H1 (cell line): ENCODE results near the gene OPCML. TPM values are rescaled to one million over a fixed set of nuclear protein-coding genes. Genes with fewer than 3 reads are reported as not detected.

ENCODE experiments used
- CTCF ChIA-PET: fragments of 300-600 bp; sonication (Branson Sonifier 250); formaldehyde crosslinking; loops from one replicate; lab custom pipeline; 2021; ENCODE audit not compliant: partially characterized antibody; lab: Charles Lee
- POLR2A ChIA-PET: fragments of 300-600 bp; sonication (Branson Sonifier 250); formaldehyde crosslinking; loops from one replicate; lab custom pipeline; 2021; ENCODE audit warnings: inconsistent platforms; ENCODE audit not compliant: partially characterized antibody; lab: Charles Lee
- DNase-seq, 2 experiments: peaks; one replicate each; pipeline versions ENCODE4 v3.0.0 to v3.0.0-alpha.2; 2010 to 2022; ENCODE audit warnings: low spot score in 2 of 2, low read depth in 1 of 2, mixed read lengths in 1 of 2
- FAIRE-seq: peaks from 2 replicates; lab custom pipeline; 2011; peaks lifted over from hg19 to GRCh38; lab: Jason Lieb, UNC
- H2AFZ ChIP-seq: 2 replicates; pipeline ENCODE4 v1.8.1; 2012; ENCODE audit warnings: low read length, inconsistent platforms
- H2AK5ac ChIP-seq: 2 replicates; pipeline ENCODE4 v1.6.1; 2013; ENCODE audit warnings: low read depth, low read length
- H2BK120ac ChIP-seq: replicated peaks from 2 replicates; pipeline ENCODE3; 2013; ENCODE audit warnings: low read depth, low read length, inconsistent platforms
- H2BK12ac ChIP-seq: 2 replicates; pipeline ENCODE4 v1.6.1; 2013; ENCODE audit warnings: low read depth, low read length
- H2BK15ac ChIP-seq: 2 replicates; pipeline ENCODE4 v1.6.1; 2013; ENCODE audit warnings: low read length
- H2BK20ac ChIP-seq: 2 replicates; pipeline ENCODE4 v1.6.1; 2013; ENCODE audit warnings: low read length
- H2BK5ac ChIP-seq: 2 replicates; pipeline ENCODE4 v1.6.1; 2013; ENCODE audit warnings: low read depth, low read length
- H3K14ac ChIP-seq: 2 replicates; pipeline ENCODE4 v1.6.1; 2013; ENCODE audit warnings: inconsistent platforms; ENCODE audit not compliant: insufficient read length
- H3K18ac ChIP-seq: 2 replicates; pipeline ENCODE4 v1.6.1; 2013; ENCODE audit warnings: low read length; ENCODE audit errors: extremely low read depth
- H3K23ac ChIP-seq: 2 replicates; pipeline ENCODE4 v1.6.1; 2013; ENCODE audit warnings: inconsistent platforms; ENCODE audit not compliant: insufficient read length
- H3K23me2 ChIP-seq: 2 replicates; pipeline ENCODE4 v1.6.1; 2013; ENCODE audit warnings: low read depth, low read length
- H3K27ac ChIP-seq: 2 replicates; pipeline ENCODE4 v1.6.1; 2011; ENCODE audit warnings: low read depth, low read length, inconsistent platforms
- H3K27me3 ChIP-seq, 4 experiments: replicated peaks in 1 of 4; 1 replicate in 1 of 4; 2 replicates in 3 of 4; pipeline versions ENCODE4 v1.6.1 to v1.8.1; 2011 to 2013; ENCODE audit warnings: low read length in 3 of 4, mild to moderate bottlenecking in 3 of 4, inconsistent platforms in 2 of 4, mixed read lengths in 2 of 4, moderate library complexity in 1 of 4; ENCODE audit not compliant: control insufficient read depth in 3 of 4, insufficient read depth in 3 of 4; ENCODE audit errors: extremely low read depth in 1 of 4
- H3K36me3 ChIP-seq, 4 experiments: 2 replicates each; pipeline versions ENCODE4 v1.6.1 to v1.8.1; 2011 to 2013; ENCODE audit warnings: mild to moderate bottlenecking in 4 of 4, low read length in 3 of 4, moderate library complexity in 2 of 4, control low read depth in 1 of 4, inconsistent platforms in 1 of 4; ENCODE audit not compliant: insufficient read depth in 4 of 4, control insufficient read depth in 2 of 4
- H3K4ac ChIP-seq: replicated peaks from 2 replicates; pipeline ENCODE3; 2013; ENCODE audit warnings: low read length, low read depth, mixed read lengths, inconsistent platforms; ENCODE audit not compliant: insufficient read length
- H3K4me1 ChIP-seq, 4 experiments: replicated peaks in 1 of 4; 1 replicate in 1 of 4; 2 replicates in 3 of 4; pipeline versions ENCODE4 v1.6.1 to v1.8.1; 2011 to 2013; ENCODE audit warnings: low read length in 3 of 4, inconsistent platforms in 2 of 4, mixed read lengths in 1 of 4; ENCODE audit not compliant: insufficient read depth in 4 of 4, control insufficient read depth in 3 of 4
- H3K4me2 ChIP-seq, 2 experiments: 2 replicates each; pipeline versions ENCODE4 v1.6.1 to v1.8.1; 2011 to 2013; ENCODE audit warnings: low read depth in 2 of 2, low read length in 2 of 2, control low read depth in 1 of 2, inconsistent platforms in 1 of 2, mild to moderate bottlenecking in 1 of 2; ENCODE audit not compliant: insufficient read depth in 1 of 2
- H3K4me3 ChIP-seq, 4 experiments: fragments of 200-600, 300-600 bp in 1 of 4; sonication (generic), shearing (Covaris generic), sonication (Bioruptor Twin) in 1 of 4; 2 replicates each; pipeline versions ENCODE4 v1.5.1 to v1.8.1; 2011 to 2016; ENCODE audit warnings: low read length in 4 of 4, low read depth in 3 of 4, control low read depth in 2 of 4, inconsistent platforms in 2 of 4, mild to moderate bottlenecking in 2 of 4, mixed read lengths in 1 of 4, moderate library complexity in 1 of 4; ENCODE audit not compliant: insufficient read depth in 2 of 4; ENCODE audit errors: extremely low read depth in 1 of 4
- H3K56ac ChIP-seq: replicated peaks from 2 replicates; pipeline ENCODE3; 2013; ENCODE audit warnings: low read depth, mild to moderate bottlenecking, mixed read lengths, low read length, inconsistent platforms; ENCODE audit not compliant: insufficient read length
- H3K79me1 ChIP-seq: 2 replicates; pipeline ENCODE4 v1.6.1; 2013; ENCODE audit warnings: low read depth, low read length, control low read depth
- H3K79me2 ChIP-seq, 2 experiments: 2 replicates each; pipeline versions ENCODE4 v1.6.1 to v1.8.1; 2012 to 2013; ENCODE audit warnings: low read length in 2 of 2, mild to moderate bottlenecking in 2 of 2, inconsistent platforms in 1 of 2; ENCODE audit not compliant: insufficient read depth in 2 of 2, control insufficient read depth in 1 of 2
- H3K9ac ChIP-seq, 4 experiments: replicated peaks in 1 of 4; 1 replicate in 1 of 4; 2 replicates in 3 of 4; pipeline versions ENCODE4 v1.6.1 to v1.8.1; 2011 to 2013; ENCODE audit warnings: low read depth in 3 of 4, low read length in 3 of 4, control low read depth in 2 of 4, mild to moderate bottlenecking in 2 of 4, moderate library complexity in 2 of 4, inconsistent platforms in 1 of 4; ENCODE audit errors: extremely low read depth in 1 of 4
- H3K9me3 ChIP-seq, 2 experiments: 2 replicates each; pipeline versions ENCODE4 v1.6.1 to v1.8.1; 2012 to 2013; ENCODE audit warnings: mild to moderate bottlenecking in 2 of 2, moderate library complexity in 2 of 2, control low read depth in 1 of 2, inconsistent platforms in 1 of 2, low read depth in 1 of 2, low read length in 1 of 2, mixed read lengths in 1 of 2; ENCODE audit not compliant: insufficient read depth in 2 of 2
- H4K20me1 ChIP-seq, 2 experiments: replicated peaks in 1 of 2; 2 replicates each; pipeline versions ENCODE3 to v1.8.1; 2011 to 2013; ENCODE audit warnings: inconsistent platforms in 2 of 2, low read length in 2 of 2, mild to moderate bottlenecking in 1 of 2; ENCODE audit not compliant: insufficient read depth in 2 of 2, control insufficient read depth in 1 of 2
- H4K5ac ChIP-seq: 2 replicates; pipeline ENCODE4 v1.6.1; 2013; ENCODE audit warnings: low read length, low read depth, mixed read lengths, inconsistent platforms; ENCODE audit not compliant: insufficient read length
- H4K8ac ChIP-seq: 2 replicates; pipeline ENCODE4 v1.8.0; 2013; ENCODE audit warnings: mild to moderate bottlenecking, moderate library complexity, low read length, inconsistent platforms; ENCODE audit not compliant: insufficient read depth; ENCODE audit errors: extremely low read depth
- H4K91ac ChIP-seq: replicated peaks from 2 replicates; pipeline ENCODE3; 2013; ENCODE audit warnings: low read length, mixed read lengths, inconsistent platforms; ENCODE audit not compliant: insufficient read length
- BACH1 ChIP-seq: IDR thresholded peaks from 2 replicates; pipeline ENCODE4 v1.6.1; 2012; ENCODE audit warnings: low read length, improper control_type of control experiment
- BRCA1 ChIP-seq: IDR thresholded peaks from 2 replicates; pipeline ENCODE4 v1.6.1; 2012; ENCODE audit warnings: low read depth, low read length, improper control_type of control experiment
- CHD2 ChIP-seq: IDR thresholded peaks from 2 replicates; pipeline ENCODE4 v1.6.1; 2012; ENCODE audit warnings: low read length, improper control_type of control experiment
- GABPA ChIP-seq: IDR thresholded peaks from 2 replicates; pipeline ENCODE4 v1.6.1; 2011; ENCODE audit warnings: mild to moderate bottlenecking, low read length, moderate library complexity, borderline replicate concordance; ENCODE audit not compliant: insufficient read depth
- JUN ChIP-seq: IDR thresholded peaks from 2 replicates; pipeline ENCODE4 v1.6.1; 2011; ENCODE audit warnings: low read depth, mild to moderate bottlenecking, improper control_type of control experiment, low read length
- KDM5A ChIP-seq: fragments of 200-600 bp; IDR thresholded peaks from 2 replicates; pipeline ENCODE4 v1.7.1; 2012; ENCODE audit warnings: mild to moderate bottlenecking, low read length, inconsistent platforms, mixed read lengths
- PHF8 ChIP-seq: fragments of 200-600 bp; sonication (generic); conservative IDR thresholded peaks from 2 replicates; pipeline ENCODE4 v1.7.1; 2012; ENCODE audit warnings: low read depth, mild to moderate bottlenecking, inconsistent platforms, low read length, moderate library complexity
- POLR2AphosphoS5 ChIP-seq: IDR thresholded peaks from 2 replicates; pipeline ENCODE4 v1.6.1; 2011; ENCODE audit warnings: low read depth, low read length
- POU5F1 ChIP-seq: IDR thresholded peaks from 2 replicates; pipeline ENCODE4 v1.6.1; 2011; ENCODE audit warnings: low read depth, mild to moderate bottlenecking, low read length, moderate library complexity
- SIN3A ChIP-seq, 2 experiments: IDR thresholded peaks in 1 of 2; conservative IDR thresholded peaks in 1 of 2; 2 replicates each; pipeline ENCODE4 v1.6.1; 2011 to 2012; ENCODE audit warnings: low read length in 2 of 2, improper control_type of control experiment in 1 of 2, low read depth in 1 of 2, mild to moderate bottlenecking in 1 of 2
- SP1 ChIP-seq: IDR thresholded peaks from 2 replicates; pipeline ENCODE4 v1.6.1; 2011; ENCODE audit warnings: low read depth, low read length
- TBP ChIP-seq: IDR thresholded peaks from 2 replicates; pipeline ENCODE4 v1.6.1; 2011; ENCODE audit warnings: low read depth, low read length, improper control_type of control experiment
- TCF12 ChIP-seq: IDR thresholded peaks from 2 replicates; pipeline ENCODE4 v1.6.1; 2011; ENCODE audit warnings: low read depth, mild to moderate bottlenecking, low read length
- WGBS, 2 experiments: shearing (Covaris generic) in 1 of 2; methylation state at CpG; one replicate each; pipeline versions ENCODE4 v1.1.6 to v1.1.7; 2013 to 2015; ENCODE audit warnings: low lambda C conversion rate in 2 of 2, mixed read lengths in 2 of 2, inconsistent platforms in 1 of 2, low coverage in 1 of 2, missing lambda C conversion rate in 1 of 2; ENCODE audit not compliant: insufficient replicate concordance in 2 of 2, insufficient coverage in 1 of 2, insufficient read length in 1 of 2; ENCODE audit errors: extremely low coverage in 1 of 2, missing lambda C conversion rate in 1 of 2; 5-methylcytosine and 5-hydroxymethylcytosine counted together
- polyA plus RNA-seq, 7 experiments: library from polyadenylated mRNA; depleted of rRNA in 3 of 7; stranded (reverse) in 5 of 7; unstranded in 2 of 7; fragments of >200 nt in 5 of 7; fragments of 200-250 nt in 2 of 7; gene quantifications; 1 replicate in 5 of 7; 2 replicates in 1 of 7; 4 replicates in 1 of 7; pipeline versions ENCODE4 v1.2.1 to v1.2.3, GENCODE V29; 2011 to 2013; ENCODE audit warnings: missing spikeins in 2 of 7, mixed read lengths in 2 of 7
- total RNA-seq: library from RNA; stranded (reverse); fragmentation: NEBNext Ultra II Directional; extraction: Animal tissue kit (Norgen Biotek cat#: 25700); gene quantifications from 2 replicates; pipeline ENCODE4 v1.2.1, GENCODE V29; 2021
- TF ChIP-seq, protein P1 (sequence below): IDR thresholded peaks from 2 replicates; pipeline ENCODE4 v1.6.1; 2012; ENCODE audit warnings: inconsistent platforms

The OPCML gene
- total and polyA plus RNA-seq, 2 of the 8 experiments (the other 6 are each of a cell fraction or from before 2014, with no cell fraction given) = 2.3 to 3.1 TPM

DNA sequence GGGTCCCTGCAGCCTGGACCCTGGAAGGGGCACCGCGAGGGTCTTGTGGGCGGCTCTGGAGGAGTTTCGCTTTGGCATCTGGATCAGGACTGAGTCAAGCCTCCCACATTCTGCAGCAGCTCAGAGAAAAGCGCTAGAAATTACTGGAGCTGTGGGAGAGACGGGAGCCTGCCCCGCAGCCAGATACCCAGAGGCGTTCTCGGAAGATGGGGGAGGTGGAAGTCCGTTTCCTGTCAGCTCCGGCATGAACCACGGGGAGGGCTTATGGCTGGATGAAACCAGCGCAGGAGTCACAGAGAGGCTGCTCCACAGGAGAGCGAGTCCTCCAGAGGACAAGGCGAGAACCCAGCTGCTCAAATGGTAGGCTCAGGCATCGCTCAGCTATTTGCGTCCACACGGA lies 379.3 kb downstream of the OPCML start:
- 97% methylated on average over 16 of the region's 18 CpGs; no CpG with 5 or more reads in 1 of the 2 experiments for WGBS, 2 experiments
- CTCF ChIA-PET = interaction anchor here (0.7 to 6.8 kb wide), 6 partner anchors 11 to 71 kb away, joined by 3 to 102 read pairs (median 7); no protein-coding TSS in a partner anchor
- DNase-seq = no peak
- no peak for TF ChIP-seq SIN3A (conservative IDR thresholded peaks at IDR 0.05 in 1 of 2, IDR thresholded peaks at IDR 0.05 in 1 of 2; ENCODE audit: low read depth in 1 of 2, low read length in 2 of 2)
- no peak for TF ChIP-seq TCF12
- no peak for TF ChIP-seq BACH1
- no peak for TF ChIP-seq BRCA1
- no peak for TF ChIP-seq POU5F1
- TF ChIP-seq TBP = no peak
- no peak for TF ChIP-seq SP1
- TF ChIP-seq KDM5A = no peak
- TF ChIP-seq CHD2 = no peak
- no peak for TF ChIP-seq JUN
- no peak for TF ChIP-seq POLR2AphosphoS5
- TF ChIP-seq PHF8 = no peak
- TF ChIP-seq, protein P1, sequence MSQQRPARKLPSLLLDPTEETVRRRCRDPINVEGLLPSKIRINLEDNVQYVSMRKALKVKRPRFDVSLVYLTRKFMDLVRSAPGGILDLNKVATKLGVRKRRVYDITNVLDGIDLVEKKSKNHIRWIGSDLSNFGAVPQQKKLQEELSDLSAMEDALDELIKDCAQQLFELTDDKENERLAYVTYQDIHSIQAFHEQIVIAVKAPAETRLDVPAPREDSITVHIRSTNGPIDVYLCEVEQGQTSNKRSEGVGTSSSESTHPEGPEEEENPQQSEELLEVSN = no peak
- no peak for TF ChIP-seq GABPA

More for the DNA sequence above, 379.3 kb downstream of the OPCML start:
- Histone ChIP-seq H3K4me1 (peaks cover 0 to 4% (median 2%) of the 10 kb centered on the region in 4 experiments; a peak in 3 of 7 replicates), H3K79me2 (no peaks in the 10 kb centered on the region), H2BK12ac (0 out of 2 replicates have a peak overlapping the region, but pooled peaks have one; percentile 35), H3K56ac (no peak overlapping the region), H3K18ac (0 out of 2 replicates have a peak overlapping the region, but pooled peaks have one; percentile 27), H2AK5ac (no peak overlapping the region), H2BK120ac (no peak overlapping the region), H2BK15ac (no peak overlapping the region), H3K23ac (no peak overlapping the region), H4K91ac (no peak overlapping the region), H4K5ac (no peak overlapping the region), H2AFZ (no peak overlapping the region), H3K14ac (no peak overlapping the region), H3K27me3 (no peaks in the 10 kb centered on the region), H2BK5ac (no peak overlapping the region), H3K9ac (no peak overlapping the region), H3K4ac (no peak overlapping the region), H3K27ac (no peak overlapping the region), H3K4me3 (no peak overlapping the region), H3K23me2 (no peaks in the 10 kb centered on the region), H3K9me3 (no peaks in the 10 kb centered on the region), H3K79me1 (no peaks in the 10 kb centered on the region), H4K20me1 (no peaks in the 10 kb centered on the region), H3K4me2 (no peak overlapping the region), H4K8ac (no peak overlapping the region), H3K36me3 (no peaks in the 10 kb centered on the region), H2BK20ac (no peak overlapping the region)
- FAIRE-seq = no peak
- POLR2A ChIA-PET = interaction anchor here (1.3 kb wide), 1 partner anchor 9 kb away, joined by 6 read pairs; no protein-coding TSS in a partner anchor
